Ishikawa (cell line): Measurements from ENCODE around the gene SPON1.

Experiments used
- CEBPB ChIP-seq: IDR thresholded peaks from 2 replicates; pipeline ENCODE4 v1.6.1; 2012
- CREB1 ChIP-seq: IDR thresholded peaks from 2 replicates; pipeline ENCODE4 v1.6.1; 2012; ENCODE audit warnings: low read depth
- EGR1 ChIP-seq: IDR thresholded peaks from 2 replicates; pipeline ENCODE4 v1.6.1; 2012
- EP300 ChIP-seq: IDR thresholded peaks from 2 replicates; pipeline ENCODE4 v1.6.1; 2012; ENCODE audit warnings: borderline replicate concordance
- FOXM1 ChIP-seq: IDR thresholded peaks from 2 replicates; pipeline ENCODE4 v1.6.1; 2012; ENCODE audit warnings: low read depth, borderline replicate concordance
- MAX ChIP-seq: IDR thresholded peaks from 2 replicates; pipeline ENCODE4 v1.6.1; 2012
- NFIC ChIP-seq: IDR thresholded peaks from 2 replicates; pipeline ENCODE4 v1.6.1; 2012
- RAD21 ChIP-seq: IDR thresholded peaks from 2 replicates; pipeline ENCODE4 v1.6.1; 2012; ENCODE audit warnings: low read depth
- TAF1 ChIP-seq: IDR thresholded peaks from 2 replicates; pipeline ENCODE4 v1.6.1; 2012; ENCODE audit warnings: low read depth, mild to moderate bottlenecking
- TCF12 ChIP-seq: IDR thresholded peaks from 2 replicates; pipeline ENCODE4 v1.6.1; 2012; ENCODE audit warnings: low read depth
- TEAD4 ChIP-seq: IDR thresholded peaks from 2 replicates; pipeline ENCODE4 v1.6.1; 2012
- USF1 ChIP-seq: IDR thresholded peaks from 2 replicates; pipeline ENCODE4 v1.6.1; 2012
- YY1 ChIP-seq: IDR thresholded peaks from 2 replicates; pipeline ENCODE4 v1.6.1; 2012; ENCODE audit warnings: low read depth
- ZBTB7A ChIP-seq: IDR thresholded peaks from 2 replicates; pipeline ENCODE4 v1.6.1; 2012; ENCODE audit warnings: low read depth
- TF ChIP-seq, protein P1 (sequence below): IDR thresholded peaks from 2 replicates; pipeline ENCODE4 v1.6.1; 2012; ENCODE audit warnings: low read depth, mild to moderate bottlenecking

Gene SPON1

DNA sequence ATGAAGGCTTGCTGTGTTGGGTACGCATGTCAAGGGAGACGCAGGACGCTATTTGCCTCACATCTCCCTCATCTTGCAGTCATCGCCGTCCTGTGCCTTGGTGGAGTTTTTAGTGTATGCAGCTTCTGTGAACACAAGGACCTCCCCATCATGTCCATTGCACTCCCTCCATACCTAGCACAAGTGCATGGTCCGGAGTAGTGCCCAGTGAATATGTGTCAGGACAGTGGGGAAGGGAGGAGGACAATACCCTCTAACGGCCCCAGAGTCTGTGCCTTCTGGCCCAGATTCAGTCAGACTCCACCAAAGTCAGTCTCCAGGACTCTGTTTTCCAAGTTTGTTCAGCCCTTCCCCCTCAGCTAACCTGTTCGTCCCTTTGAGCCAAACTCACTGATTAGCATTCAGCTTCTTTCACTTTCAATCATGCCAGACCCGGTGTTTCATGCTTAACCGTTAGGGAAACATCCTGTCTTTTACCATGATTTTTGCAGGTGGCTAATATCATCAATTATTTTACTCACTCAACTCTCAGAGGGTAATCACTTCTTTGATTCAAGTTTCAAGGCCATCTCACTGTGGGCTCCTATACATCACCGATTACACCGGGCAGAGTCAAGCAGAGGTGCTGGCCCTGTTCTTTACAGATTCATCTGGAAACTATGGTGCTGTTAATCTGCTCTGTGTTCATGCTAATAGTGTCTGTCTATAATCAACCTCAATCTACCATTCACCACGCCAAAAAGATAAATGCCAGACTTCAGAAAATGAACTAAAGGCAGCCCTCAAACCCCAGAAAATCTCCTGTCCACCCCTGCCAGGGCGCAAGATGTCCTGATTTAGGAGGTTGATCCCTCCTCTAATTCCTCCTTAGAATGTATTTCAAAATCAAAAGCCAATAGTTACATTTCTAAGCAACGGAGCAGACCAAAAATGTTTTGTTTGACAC is 240.0 kb downstream of the SPON1 start:
- TF ChIP-seq USF1 (no peak), TCF12 (no peak), FOXM1 (no peak), NFIC (no peak), ZBTB7A (no peak), TAF1 (no peak), CEBPB (no peak), CREB1 (no peak), EGR1 (no peak), EP300 (no peak), TEAD4 (no peak), MAX (no peak), YY1 (no peak)
- TF ChIP-seq, protein P1, sequence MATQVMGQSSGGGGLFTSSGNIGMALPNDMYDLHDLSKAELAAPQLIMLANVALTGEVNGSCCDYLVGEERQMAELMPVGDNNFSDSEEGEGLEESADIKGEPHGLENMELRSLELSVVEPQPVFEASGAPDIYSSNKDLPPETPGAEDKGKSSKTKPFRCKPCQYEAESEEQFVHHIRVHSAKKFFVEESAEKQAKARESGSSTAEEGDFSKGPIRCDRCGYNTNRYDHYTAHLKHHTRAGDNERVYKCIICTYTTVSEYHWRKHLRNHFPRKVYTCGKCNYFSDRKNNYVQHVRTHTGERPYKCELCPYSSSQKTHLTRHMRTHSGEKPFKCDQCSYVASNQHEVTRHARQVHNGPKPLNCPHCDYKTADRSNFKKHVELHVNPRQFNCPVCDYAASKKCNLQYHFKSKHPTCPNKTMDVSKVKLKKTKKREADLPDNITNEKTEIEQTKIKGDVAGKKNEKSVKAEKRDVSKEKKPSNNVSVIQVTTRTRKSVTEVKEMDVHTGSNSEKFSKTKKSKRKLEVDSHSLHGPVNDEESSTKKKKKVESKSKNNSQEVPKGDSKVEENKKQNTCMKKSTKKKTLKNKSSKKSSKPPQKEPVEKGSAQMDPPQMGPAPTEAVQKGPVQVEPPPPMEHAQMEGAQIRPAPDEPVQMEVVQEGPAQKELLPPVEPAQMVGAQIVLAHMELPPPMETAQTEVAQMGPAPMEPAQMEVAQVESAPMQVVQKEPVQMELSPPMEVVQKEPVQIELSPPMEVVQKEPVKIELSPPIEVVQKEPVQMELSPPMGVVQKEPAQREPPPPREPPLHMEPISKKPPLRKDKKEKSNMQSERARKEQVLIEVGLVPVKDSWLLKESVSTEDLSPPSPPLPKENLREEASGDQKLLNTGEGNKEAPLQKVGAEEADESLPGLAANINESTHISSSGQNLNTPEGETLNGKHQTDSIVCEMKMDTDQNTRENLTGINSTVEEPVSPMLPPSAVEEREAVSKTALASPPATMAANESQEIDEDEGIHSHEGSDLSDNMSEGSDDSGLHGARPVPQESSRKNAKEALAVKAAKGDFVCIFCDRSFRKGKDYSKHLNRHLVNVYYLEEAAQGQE = no peak

DNA sequence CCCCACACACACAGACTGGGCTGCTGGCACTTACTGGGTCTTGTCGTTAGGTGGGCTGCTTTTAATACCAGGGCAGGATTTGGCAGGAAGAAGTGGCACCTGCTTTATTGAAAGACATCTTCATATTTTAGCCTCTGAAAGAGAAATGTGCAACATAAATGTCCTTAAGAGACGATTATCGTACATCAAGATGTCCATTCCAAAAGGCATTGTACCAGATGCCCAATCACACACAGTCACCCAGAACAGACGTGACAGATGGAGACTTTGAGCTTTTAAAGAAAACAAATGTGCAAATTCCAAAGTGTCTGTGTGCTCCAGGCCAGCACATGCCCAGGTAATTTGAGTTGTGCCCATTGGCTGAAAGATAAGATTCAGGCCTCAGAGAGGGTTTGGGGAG is 240.8 kb downstream of the SPON1 start:
- TF ChIP-seq TAF1 = no peak
- TF ChIP-seq, protein P1 = no peak

GRCh38 chr11:14212986-14213385 is 250.5 kb downstream of the SPON1 start:
- TF ChIP-seq YY1 (no peak), ZBTB7A (no peak), USF1 (no peak), NFIC (no peak), CREB1 (no peak)

DNA sequence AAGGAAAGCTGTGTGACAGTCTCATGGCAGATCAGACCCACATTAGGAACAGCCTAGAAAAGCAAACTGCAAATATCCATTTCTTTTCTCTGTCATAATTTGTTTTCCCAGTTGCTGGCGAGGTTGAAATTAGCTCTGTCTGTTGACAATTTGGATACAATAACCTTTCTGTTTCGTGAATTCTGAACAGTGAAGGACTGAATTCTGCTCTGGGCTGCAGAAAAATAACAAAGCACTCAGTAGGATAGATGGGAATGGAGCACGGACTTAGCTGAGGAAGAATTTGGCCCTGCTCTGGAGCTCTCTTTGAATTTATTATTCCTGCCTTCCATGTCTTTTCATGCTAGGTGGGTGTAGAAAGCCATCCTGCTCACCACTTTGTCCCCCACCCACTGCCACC is 256.2 kb downstream of the SPON1 start:
- TF ChIP-seq ZBTB7A (no peak), CEBPB (no peak), EP300 (no peak), MAX (no peak), FOXM1 (no peak), YY1 (no peak), TCF12 (no peak), TAF1 (no peak), NFIC (no peak), TEAD4 (no peak), EGR1 (no peak), RAD21 (no peak)
- TF ChIP-seq, protein P1 = no peak
